HG03280 (cell line): ENCODE measurements around the gene RABL2A.
"Not testable (repeated sequence)": the region's sequence is repeated elsewhere in the genome, so short reads cannot be mapped to it uniquely, and the experiment has no call there.

Source experiments
- ATAC-seq: cut with Tn5 transposase; IDR thresholded peaks from one replicate; pipeline ENCODE4 v1.9.1; 2021; ENCODE audit warnings: mild to moderate bottlenecking, moderate library complexity; ENCODE audit not compliant: unreplicated experiment

RABL2A gene

DNA sequence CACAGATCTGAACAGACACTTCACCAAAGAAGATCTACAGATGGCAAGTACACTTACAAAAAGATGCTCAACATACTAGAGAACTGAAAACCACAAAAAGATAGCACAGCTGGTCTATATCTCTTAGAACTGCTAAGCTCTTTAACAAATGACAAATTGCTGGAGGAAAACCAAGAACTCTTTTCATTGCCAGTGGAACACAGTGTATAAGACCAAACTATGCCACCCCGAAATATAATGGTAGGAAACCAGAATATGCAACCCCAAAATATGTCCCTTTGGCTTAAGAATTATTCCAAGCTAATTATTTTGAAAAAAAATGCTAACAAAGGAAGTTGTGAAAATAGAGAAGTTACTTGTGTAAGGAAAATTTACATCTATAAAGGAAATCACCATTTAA is 21.0 kb upstream of the RABL2A start:
- ATAC-seq = not testable (repeated sequence)

GRCh38 chr2:113609822-113610221 is 17.2 kb upstream of the RABL2A start:
- not testable (repeated sequence) for ATAC-seq

GRCh38 chr2:113621002-113621401 is 6.1 kb upstream of the RABL2A start:
- not testable (repeated sequence) for ATAC-seq

DNA sequence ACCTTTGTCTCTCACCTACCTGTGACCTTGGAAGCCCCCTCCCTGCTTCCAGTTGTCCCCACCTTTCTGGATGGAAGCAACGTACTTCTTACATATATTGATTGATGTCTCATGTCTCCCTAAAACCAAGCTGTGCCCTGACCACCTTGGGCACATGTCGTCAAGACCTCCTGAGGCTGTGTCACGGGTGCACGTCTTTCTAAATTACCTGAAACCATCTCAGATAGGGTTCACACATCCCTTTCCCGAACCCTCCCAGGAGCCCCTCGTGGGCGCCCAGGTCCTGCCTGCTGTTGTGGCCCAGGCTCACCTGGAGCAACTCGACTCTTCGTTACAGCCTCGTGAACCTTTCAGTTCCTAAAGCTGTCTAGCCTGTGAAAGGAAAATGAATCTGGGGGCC is 1.2 kb upstream of the RABL2A start:
- ATAC-seq = not testable (repeated sequence)

GRCh38 chr2:113632849-113633345 is 5.8 kb downstream of the RABL2A start:
- not testable (repeated sequence) for ATAC-seq

DNA sequence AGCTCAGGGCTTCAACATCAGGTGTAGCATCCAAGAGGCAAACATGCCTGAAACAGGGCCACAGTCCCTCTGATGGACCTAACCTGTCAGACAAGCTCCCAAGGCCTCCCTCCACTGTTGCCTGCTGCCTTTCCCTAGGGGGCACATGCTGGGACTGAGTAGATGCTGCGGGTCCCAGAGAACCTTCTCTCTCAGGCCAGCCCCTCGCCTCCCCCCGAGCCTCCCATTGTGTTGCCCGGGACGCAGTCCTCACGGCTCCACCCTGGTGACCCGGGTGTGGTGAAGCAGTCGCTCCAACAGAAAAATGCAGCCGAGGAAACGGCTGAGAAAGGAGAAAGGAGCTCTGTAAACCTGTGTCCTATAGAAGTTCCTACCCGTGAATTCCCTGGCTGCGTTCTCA is 8.3 kb downstream of the RABL2A start:
- not testable (repeated sequence) for ATAC-seq

DNA sequence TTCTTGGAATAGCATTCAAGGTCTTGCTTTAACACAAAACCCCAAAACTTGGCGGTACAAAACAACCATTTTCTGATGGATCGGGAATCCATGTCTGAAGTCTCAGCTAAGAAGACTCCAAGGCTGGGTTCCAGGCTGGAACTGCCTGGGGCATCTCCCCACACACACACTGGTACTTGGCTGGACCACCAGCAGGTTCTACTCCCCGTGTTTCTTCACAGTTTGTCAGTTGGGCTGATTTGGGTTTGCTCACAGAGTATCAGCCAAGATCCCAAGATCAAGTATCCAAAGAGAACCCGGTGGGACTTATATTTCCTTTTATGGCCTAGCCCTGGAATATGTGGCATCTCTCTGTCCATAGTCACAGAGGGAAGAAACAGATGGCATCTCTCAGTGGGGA is 9.2 kb downstream of the RABL2A start:
- ATAC-seq = not testable (repeated sequence)

GRCh38 chr2:113638084-113638483 is 11.0 kb downstream of the RABL2A start:
- not testable (repeated sequence) for ATAC-seq

DNA sequence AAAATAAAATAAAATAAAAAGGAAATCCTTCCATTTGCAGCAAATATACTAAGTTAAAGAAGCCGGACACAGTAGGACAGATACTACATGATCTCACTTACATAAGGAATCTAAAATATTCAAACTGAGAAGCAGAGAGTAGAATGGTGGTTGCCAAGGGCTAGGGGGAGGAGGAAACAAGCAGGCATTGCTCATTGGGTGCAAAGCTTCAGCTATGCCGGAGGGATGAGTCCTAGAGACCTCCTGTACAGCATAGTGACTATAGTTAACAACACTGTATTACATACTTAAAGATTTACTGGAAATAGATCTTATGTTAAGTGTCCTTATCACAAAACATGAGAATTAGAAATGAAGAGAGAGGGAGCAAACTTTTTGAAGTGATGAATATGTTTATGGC is 19.2 kb downstream of the RABL2A start:
- not testable (repeated sequence) for ATAC-seq

DNA sequence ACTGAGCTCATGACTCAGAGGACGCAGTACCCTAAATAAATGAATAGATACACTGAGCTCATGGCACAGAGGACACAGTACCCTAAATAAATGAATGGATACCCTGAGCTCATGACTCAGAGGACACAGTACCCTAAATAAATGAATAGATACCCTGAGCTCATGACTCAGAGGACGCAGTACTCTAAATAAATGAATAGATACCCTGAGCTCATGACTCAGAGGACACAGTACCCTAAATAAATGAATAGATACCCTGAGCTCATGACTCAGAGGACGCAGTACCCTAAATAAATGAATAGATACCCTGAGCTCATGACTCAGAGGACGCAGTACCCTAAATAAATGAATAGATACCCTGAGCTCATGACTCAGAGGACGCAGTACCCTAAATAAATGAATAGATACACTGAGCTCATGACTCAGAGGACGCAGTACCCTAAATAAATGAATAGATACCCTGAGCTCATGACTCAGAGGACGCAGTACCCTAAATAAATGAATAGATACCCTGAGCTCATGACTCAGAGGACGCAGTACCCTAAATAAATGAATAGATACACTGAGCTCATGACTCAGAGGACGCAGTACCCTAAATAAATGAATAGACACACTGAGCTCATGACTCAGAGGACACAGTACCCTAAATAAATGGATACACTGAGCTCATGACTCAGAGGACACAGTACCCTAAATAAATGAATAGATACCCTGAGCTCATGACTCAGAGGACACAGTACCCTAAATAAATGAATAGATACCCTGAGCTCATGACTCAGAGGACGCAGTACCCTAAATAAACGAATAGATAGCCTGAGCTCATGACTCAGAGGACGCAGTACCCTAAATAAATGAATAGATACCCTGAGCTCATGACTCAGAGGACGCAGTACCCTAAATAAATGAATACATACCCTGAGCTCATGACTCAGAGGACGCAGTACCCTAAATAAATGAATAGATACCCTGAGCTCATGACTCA is 24.1 kb downstream of the RABL2A start:
- ATAC-seq = not testable (repeated sequence)

- not testable (repeated sequence) for ATAC-seq
Measured at GRCh38 chr2:113652599-113652998, 25.5 kb downstream of the RABL2A start.

DNA sequence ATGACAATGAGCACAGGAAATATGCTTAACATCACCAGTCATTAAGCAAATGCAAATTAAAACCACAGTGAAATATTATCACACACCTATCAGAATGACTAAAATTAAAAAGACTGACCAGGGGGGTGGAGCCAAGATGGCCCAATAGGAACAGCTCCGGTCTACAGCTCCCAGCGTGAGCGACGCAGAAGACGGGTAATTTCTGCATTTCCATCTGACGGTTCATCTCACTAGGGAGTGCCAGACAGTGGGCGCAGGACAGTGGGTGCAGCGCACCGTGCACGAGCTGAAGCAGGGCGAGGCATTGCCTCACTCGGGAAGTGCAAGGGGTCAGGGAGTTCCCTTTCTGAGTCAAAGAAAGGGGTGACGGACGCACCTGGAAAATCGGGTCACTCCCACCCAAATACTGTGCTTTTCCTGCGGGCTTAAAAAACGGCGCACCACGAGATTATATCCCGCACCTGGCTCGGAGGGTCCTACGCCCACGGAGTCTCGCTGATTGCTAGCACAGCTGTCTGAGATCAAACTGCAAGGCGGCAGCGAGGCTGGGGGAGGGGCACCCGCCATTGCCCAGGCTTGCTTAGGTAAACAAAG is 29.1 kb downstream of the RABL2A start:
- not testable (repeated sequence) for ATAC-seq

DNA sequence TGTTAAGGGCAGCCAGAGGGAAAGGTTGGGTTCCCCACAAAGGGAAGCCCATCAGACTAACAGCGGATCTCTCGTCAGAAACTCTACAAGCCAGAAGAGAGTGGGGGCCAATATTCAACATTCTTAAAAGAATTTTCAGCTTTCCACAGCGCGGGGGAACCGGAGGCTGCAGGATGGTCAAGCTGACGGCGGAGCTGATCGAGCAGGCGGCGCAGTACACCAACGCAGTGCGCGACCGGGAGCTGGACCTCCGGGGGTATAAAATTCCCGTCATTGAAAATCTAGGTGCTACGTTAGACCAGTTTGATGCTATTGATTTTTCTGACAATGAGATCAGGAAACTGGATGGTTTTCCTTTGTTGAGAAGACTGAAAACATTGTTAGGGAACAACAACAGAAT is 30.7 kb downstream of the RABL2A start:
- ATAC-seq = not testable (repeated sequence)

DNA sequence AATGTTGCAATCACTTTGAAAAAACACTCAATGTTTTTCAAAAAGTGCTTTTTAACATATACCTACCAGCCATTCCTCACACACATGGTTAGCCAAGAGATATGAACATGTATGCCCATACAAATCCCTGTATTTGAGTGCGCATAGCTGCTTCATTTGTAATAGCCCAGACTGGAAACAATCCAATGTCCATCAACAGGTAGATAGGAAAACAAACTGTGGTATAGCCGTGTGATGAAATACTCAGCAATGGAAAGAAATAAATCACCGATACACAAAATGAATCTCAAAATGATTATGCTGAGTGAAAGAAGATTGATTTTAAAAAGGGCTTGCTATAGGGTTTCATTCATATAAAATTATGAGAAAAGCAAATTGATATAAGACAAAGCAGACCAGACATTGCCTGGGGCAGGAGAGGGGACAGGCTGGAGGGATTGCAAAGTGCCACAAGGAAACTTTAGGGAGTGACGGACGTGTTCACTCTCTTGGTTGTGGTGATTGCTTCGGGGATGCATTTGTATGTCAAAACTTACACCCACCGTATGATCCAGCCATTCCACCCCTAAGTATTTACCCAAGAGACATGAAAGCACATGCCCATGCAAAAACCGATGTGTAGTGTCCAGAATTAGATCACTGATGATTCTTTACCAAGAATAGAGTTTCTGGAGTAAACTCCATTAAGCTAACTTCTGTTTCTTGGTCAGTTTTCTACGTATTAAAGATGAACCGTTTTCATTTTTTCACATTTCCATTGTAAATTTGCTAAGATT is 36.4 kb downstream of the RABL2A start:
- not testable (repeated sequence) for ATAC-seq

- not testable (repeated sequence) for ATAC-seq
Measured at GRCh38 chr2:113664761-113665533, 37.9 kb downstream of the RABL2A start.

DNA sequence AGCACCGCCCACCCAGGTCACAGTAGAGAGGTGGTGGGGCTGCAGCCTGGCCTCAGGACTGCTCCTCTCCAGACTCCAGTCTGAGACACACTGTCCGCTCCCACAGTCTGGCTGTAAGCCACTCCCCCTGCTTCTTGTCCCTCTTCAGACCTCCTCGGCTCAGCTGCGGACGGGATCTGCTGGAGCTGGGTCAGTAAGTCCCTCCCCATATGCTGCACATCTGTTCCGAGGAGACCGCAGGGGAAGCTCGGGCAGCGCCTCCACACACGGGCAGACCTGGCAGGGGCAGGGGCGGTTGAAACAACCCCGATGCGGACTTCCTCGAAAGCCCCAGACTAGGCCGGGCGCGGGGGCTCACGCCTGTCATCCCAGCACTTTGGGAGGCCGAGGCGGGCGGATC is 41.9 kb downstream of the RABL2A start:
- not testable (repeated sequence) for ATAC-seq

DNA sequence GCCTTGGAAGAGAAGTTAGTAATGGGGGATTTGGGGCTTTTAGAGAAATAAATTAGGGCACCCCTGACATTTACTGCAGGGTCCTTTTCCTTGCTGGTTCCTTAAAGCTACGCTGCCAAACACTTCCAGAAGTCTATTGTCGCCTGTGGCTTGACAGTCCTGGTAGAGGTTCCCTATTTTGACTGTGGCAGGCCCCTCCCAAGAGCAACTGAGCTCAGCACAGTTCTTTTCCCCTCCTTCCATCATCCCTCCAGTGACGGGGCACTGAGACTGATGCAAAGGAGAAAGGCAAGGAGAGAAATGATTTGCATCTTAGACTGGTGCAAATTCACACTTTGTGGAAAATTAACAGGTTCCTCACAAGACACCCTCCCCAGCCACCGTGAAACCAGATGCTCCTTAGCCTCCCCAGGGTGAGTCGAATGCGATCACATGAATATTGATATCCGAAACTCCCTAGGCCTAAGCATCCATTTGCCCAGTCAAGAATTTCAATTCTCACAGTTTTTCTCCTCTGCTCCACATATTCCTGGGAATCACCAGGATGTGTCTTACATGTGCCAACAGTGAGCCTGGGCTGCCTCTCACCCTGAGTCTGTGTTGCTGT is 45.4 kb downstream of the RABL2A start:
- no peak for ATAC-seq

DNA sequence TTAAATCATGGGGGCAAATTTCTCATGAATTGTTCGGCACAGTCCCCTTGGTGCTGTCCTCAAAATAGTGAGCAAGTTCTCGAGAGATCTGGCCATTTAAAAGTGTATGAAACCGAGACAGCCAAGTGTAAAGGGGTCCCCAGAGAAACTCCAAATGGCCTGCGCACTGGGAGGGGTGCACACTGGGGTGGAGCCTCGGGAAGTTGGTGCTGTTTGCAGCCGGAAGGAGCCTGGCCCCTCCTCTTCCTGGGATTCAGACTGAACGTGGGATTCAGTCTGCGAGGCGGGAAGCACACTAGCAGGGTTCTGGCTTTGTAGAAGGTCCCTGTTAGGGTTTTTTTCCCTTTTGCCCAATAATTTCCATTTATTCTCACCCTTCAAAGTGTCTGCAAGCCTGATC is 48.8 kb downstream of the RABL2A start:
- no peak for ATAC-seq

DNA sequence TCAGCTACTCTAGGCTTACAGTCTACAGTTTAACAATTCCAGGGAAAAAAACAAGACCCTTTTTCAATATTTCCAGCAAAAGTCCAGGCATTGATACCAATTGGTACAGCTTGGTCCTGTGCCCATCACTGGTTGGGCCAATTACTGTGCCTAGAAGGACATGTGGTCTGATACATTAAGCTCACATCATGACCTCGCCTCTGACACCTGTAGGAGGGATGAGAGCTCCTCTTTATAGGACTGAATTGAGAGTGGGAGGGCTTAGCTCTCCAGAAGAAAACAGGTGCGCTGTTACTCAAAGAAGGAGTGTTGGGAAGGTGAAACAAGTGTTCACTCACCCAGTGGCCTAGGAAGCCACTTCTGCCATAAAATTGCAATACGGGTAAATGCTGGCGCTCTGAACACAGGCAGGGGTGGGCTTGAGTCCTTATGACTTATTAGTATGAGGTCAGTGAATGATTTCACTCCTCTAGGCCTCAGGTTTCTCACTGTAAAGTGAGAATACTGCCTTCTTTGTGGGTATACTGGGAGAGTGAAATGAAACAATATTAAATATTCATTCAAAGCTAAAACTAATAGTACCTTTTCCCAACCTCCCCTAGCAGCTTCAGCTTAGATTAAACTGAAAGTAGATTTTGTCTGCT is 49.7 kb downstream of the RABL2A start:
- ATAC-seq = no peak
